Stimulated activated CD8-positive, alpha-beta memory T cell treated with anti-CD3 and anti-CD28 coated beads, Interleukin-12 subunit alpha, Interleukin-12 subunit beta, amount 100 ng/mL, for 24 hours (primary cell): ENCODE results near the gene RNF217.
"Not testable (repeated sequence)": the region's sequence is repeated elsewhere in the genome, so short reads cannot be mapped to it uniquely, and the experiment has no call there.

ENCODE experiments used
- DNase-seq: peaks from one replicate; pipeline ENCODE4 v3.0.0-alpha.2; 2020; ENCODE audit errors: extremely low read depth

RNF217 gene

DNA sequence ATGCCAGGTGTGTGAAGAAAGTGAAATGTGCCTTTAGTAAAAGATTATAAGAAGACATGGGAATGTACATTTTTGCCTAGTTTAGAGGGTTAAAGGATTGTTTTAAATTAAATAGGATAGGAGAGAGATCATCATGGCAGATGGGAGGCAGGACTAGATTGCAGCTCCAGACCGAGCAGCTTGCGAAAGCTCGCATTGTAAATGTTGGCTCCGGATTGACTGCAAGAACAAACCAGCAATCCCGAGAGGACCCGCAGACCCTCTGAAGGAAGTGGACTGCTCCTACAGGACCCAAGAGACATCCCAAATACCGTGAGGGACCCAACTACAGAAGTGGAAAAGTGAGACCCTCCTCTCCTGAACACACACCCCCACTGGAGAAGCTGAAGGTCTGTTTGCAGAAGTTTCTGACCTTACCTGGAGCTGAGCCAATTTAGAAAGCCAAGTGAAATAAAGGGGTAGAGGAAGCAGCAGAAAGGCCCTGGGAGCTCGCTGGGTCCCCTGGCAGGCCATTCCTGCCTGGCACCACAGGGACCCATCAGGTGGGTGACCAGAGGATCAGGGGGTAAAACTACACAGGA is 161.3 kb downstream of the RNF217 start:
- no peak for DNase-seq

DNA sequence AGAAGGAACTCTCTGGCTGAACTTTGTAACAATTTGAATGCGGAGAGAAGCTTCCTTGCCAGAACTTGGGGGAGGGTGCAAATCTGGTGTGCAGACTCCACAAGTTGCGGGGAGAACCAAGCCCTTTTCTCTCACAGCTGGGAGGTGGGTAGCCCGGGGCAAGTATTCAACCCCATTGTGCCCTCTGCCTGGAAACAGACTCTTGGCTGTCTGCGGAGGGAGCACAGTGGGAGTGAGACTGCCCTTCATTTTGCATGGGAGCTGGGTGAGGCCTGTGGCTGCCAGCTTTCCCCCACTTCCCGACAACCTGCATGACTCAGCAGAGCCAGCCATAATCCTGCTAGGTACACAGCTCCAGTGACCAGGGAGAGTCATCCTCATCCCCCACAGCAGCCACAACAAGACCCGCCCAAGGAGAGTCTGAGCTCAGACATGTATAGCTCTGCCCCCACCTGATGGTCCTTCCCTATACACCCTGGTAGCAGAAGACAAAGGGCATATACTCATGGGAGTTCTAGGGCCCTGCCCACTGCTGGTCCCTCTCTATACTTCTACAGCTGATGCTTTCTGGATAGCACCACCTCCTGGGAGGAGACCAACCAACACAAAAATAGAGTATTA is 161.9 kb downstream of the RNF217 start:
- no peak for DNase-seq

GRCh38 chr6:125125856-125126255 is 163.6 kb downstream of the RNF217 start:
- not testable (repeated sequence) for DNase-seq

GRCh38 chr6:125129354-125129753 is 167.1 kb downstream of the RNF217 start:
- DNase-seq: no peak

DNA sequence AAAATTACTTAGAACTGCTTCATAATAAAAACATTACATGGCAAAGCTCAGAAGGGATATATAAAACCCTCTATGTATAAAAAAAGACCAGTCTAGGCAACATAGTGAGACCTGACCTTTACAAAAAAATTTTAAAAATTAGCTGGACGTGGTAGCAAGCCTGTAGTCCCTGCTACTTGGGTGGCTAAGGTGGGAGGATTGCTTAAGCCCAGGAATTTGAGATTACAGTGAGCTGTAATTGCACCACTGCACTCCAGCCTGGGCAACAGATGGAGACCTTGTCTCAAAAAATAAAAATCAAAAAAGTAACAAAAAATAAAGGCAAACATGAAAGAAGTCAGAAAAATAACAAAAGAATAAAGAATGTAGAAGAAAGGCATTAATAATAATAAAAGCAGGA is 169.8 kb downstream of the RNF217 start:
- DNase-seq: no peak

GRCh38 chr6:125136378-125136777 is 174.1 kb downstream of the RNF217 start:
- DNase-seq: no peak

- no peak for DNase-seq
These were observed 175.8 kb downstream of the RNF217 start for GRCh38 chr6:125138083-125138482.

GRCh38 chr6:125140808-125141207 is 178.6 kb downstream of the RNF217 start:
- DNase-seq: no peak
